NCI-H69 (cell line): ENCODE data around the gene POLR3H.

ENCODE experiments used
- DNase-seq: peaks from one replicate; lab custom pipeline; 2025; lab: John Stamatoyannopoulos, UW

The POLR3H gene

GRCh38 chr22:41535244-41535643, 9.0 kb downstream of the POLR3H start:
- peak; percentile 24 for DNase-seq

GRCh38 chr22:41534219-41534618, 10.1 kb downstream of the POLR3H start:
- no peak for DNase-seq

- DNase-seq = peak; percentile 57
These were observed 11.1 kb downstream of the POLR3H start for GRCh38 chr22:41532908-41533825.

GRCh38 chr22:41531715-41532477, 12.4 kb downstream of the POLR3H start:
- DNase-seq = no peak

GRCh38 chr22:41530890-41531714, 13.2 kb downstream of the POLR3H start:
- DNase-seq = no peak

GRCh38 chr22:41528938-41529561, 15.2 kb downstream of the POLR3H start:
- DNase-seq = no peak

GRCh38 chr22:41528132-41528766, 16.0 kb downstream of the POLR3H start:
- no peak for DNase-seq

- DNase-seq = peak; percentile 41
These were observed 17.2 kb downstream of the POLR3H start for GRCh38 chr22:41526830-41527799.

GRCh38 chr22:41526226-41526829, 17.9 kb downstream of the POLR3H start:
- DNase-seq = no peak

- DNase-seq = no peak
These were observed 18.6 kb downstream of the POLR3H start for GRCh38 chr22:41525450-41526225.

GRCh38 chr22:41524809-41525449, 19.3 kb downstream of the POLR3H start:
- DNase-seq = peak; percentile 30

GRCh38 chr22:41524251-41524661, 20.0 kb downstream of the POLR3H start:
- DNase-seq = no peak

- no peak for DNase-seq
These were observed 20.6 kb downstream of the POLR3H start for GRCh38 chr22:41523464-41524221.

- DNase-seq = no peak
These were observed 21.5 kb downstream of the POLR3H start for GRCh38 chr22:41522813-41523212.

GRCh38 chr22:41521126-41521525, 23.1 kb downstream of the POLR3H start:
- DNase-seq = no peak

- no peak for DNase-seq
These were observed 26.3 kb downstream of the POLR3H start for GRCh38 chr22:41518048-41518347.

- peak; percentile 66 for DNase-seq
These were observed 26.9 kb downstream of the POLR3H start for GRCh38 chr22:41517172-41518047.
